Measurements from ENCODE around the gene ACKR3.

Gene ACKR3

DNA sequence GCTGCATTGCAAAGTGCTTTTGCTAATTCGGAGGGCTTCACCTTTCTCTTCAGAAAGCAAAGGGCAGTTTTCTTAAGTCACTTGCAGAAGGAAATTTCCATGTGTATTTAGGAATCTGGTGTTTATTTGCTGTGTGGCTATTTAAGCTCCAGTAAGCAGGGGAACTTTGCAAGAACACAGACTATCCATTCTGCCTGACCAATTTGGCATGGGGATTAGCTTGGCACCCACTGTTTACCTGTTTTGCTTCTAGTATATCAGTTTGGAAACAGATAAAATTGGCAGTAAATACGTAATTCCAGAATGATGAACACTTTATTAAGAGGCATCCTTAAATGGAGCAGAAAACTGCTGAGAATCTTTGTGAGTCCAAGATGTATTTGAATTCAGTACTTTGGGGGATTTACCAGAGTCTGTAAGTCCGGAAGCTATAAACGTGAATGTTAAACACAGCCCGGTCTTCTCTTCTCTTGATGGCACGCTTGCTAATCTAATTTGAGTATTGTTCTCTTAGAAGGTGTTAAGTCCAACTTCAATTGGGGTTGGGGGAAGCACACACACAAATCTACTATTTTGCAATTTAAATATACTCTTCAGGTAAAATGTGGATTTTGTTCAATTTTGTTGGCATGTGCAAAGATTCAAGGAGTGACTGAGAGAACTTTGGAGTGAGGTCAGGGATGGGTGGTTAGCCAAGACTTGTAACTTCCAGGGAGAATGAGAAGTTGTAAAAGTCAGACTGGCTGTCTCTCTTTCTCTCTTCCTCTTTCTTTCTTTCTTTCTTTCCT, 650 bp downstream of the ACKR3 start:
- DNase-seq, result no peak

GRCh38 chr2:236571145-236571544, 1.5 kb downstream of the ACKR3 start:
- no peak for DNase-seq

DNA sequence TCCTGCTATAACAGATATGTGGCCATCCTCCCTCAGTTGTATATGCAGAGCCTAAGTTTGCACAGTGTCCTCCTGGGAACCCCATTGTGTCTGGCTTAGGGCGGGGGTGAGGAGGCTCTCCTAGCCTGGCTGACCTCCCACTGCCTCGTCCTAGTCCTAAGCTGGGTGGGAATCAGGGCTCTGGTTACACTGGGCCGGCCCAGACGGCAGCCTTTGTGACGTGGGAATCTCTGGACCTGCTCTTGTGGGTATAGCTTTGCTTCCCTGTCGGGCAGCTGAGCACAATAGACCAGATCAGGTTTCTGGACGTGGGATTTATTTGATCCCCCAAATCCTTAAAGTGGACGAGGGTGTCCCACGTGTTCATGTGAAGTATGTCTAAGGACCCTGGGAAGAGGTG, 2.9 kb downstream of the ACKR3 start:
- no peak for DNase-seq

DNA sequence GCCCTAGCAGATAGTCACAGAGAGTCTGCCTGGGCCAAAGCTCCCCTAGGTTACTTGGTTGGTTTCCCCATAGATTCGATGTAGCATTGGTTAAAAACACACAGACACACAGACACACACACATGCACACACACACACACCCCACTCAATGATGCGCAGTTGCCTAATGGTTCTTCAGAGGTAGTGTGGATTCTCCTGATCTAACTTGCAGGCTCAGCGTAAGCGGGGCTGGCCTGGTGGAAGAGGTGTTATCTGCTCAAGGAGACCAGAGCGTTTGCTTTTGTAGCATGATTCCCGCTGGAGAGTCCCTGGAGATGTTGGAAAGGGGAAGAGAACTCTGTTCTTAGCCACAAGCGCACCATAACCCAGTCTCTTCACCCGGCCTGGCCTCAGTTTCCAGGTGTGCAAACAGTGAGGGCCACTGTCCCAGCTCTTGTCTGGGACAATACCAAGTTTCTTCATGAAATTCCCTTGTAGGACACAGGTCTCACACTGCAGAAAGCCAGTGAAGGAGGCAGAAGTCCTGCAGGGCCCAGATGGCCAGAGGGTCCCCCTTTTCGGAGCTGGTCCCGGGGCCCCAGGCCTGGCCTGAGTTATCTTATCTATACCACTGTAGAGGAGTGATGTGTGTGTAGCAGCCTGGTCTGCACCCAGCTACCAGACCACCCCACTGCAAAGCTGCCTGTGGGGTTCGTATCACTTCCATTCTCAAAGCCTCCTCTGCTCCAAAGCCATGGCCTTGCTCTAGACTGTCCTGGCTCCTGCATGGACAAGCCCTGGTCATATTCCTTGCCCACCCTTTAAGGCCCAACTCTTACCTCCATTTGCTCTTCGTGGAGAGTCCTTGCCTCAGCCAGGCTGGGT, 3.7 kb downstream of the ACKR3 start:
- DNase-seq, result no peak

DNA sequence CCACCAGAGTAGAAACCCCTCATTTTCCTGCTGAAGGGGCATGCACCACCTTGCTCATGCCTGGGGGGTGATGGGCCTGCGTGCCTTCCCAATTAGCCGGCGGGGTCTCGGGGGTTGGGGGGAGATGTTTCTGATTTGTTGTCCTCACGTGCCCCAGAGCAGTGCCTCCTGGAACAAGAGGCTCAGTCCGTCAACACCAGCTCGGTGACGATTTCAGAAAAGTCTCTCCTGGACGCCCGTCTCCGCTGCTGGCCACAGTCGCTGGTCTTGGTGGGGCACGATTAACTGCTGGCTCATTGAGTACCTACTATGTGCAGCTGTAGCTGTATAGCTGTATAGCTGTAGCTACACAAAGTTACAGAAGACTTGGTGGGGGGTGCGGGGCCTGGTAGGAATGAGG, 4.4 kb downstream of the ACKR3 start:
- DNase-seq, result no peak

GRCh38 chr2:236574424-236575145, 5.0 kb downstream of the ACKR3 start:
- DNase-seq, result no peak

- no peak for DNase-seq
These were observed 5.9 kb downstream of the ACKR3 start for GRCh38 chr2:236575510-236575909.

DNA sequence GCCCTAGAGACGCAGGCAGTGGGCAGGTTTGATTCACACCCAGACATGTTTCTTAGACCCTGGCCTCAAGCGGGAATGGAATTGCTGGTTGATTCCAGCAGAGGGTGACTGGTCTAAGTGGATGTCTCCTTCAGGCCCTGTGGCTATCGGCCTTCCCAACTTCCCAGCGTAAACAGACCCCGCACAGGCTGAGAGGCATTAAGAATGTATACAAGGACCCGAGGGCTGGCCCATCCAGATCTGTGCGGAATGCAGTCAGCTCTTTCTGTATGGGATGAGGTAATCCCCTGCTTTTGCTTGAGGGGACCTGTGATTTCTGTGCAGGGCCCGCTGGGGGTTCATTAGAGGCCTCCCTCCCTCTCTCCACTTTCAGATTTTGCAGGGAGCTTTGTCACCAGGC, 6.5 kb downstream of the ACKR3 start:
- DNase-seq, result no peak

- DNase-seq, result no peak
These were observed 7.3 kb downstream of the ACKR3 start for GRCh38 chr2:236576953-236577352.

- DNase-seq, result no peak
These were observed 8.1 kb downstream of the ACKR3 start for GRCh38 chr2:236577481-236578410.

DNA sequence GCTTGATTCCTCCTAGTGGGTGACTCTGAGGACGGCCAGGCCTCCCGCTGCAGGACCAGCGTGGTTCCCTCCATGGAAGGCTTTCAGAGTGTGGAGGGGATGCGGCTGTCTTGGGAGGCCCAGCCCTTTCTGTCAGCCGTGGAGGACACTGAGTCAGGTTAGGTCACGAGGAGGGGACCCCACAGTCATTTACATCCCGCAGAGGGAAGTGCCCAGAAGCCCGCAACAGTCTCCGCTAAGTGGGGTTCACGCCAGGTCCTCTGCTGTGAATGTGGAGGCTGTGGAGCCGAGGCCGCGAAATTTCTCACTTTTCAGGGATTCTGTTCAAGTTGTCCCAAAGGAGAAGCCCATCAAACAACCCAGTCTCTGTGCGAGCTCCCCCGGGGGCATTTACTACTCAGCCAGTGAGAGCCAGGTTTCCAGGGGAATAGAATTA, 8.8 kb downstream of the ACKR3 start:
- DNase-seq, result no peak

GRCh38 chr2:236579048-236579745, 9.6 kb downstream of the ACKR3 start:
- DNase-seq, result no peak

DNA sequence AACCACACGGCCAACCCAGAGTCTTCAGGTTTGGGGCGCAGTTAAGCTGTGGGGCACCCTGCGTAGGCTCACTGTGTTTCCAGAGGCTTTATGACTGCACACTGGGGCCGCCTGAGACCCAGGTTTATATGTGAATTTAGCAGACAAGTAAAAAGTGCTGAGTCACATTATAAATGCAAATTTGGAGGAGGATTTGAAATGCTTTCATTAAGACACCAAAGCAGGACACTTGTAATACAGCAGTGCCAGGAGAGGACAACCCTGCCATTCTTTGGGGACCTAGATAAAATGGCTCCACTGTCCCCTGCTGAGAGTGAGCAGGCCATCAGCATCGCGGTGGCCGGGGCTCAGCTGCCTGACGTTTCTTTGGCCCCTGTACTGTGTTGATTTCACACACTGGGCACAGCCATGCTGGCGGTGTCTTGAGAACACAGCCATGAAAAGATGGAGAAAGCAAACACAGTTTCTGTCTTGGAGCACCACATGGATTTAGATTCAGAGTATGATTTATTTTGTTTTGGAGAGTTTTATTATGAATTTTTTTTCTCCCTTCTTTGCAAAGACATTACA, 10.2 kb downstream of the ACKR3 start:
- no peak for DNase-seq

DNA sequence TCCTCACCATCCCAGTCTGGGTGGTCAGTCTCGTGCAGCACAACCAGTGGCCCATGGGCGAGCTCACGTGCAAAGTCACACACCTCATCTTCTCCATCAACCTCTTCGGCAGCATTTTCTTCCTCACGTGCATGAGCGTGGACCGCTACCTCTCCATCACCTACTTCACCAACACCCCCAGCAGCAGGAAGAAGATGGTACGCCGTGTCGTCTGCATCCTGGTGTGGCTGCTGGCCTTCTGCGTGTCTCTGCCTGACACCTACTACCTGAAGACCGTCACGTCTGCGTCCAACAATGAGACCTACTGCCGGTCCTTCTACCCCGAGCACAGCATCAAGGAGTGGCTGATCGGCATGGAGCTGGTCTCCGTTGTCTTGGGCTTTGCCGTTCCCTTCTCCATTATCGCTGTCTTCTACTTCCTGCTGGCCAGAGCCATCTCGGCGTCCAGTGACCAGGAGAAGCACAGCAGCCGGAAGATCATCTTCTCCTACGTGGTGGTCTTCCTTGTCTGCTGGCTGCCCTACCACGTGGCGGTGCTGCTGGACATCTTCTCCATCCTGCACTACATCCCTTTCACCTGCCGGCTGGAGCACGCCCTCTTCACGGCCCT, 11.2 kb downstream of the ACKR3 start:
- DNase-seq, result no peak

GRCh38 chr2:236581546-236581945, 11.9 kb downstream of the ACKR3 start:
- DNase-seq, result no peak

GRCh38 chr2:236582968-236583367, 13.3 kb downstream of the ACKR3 start:
- DNase-seq, result no peak

DNA sequence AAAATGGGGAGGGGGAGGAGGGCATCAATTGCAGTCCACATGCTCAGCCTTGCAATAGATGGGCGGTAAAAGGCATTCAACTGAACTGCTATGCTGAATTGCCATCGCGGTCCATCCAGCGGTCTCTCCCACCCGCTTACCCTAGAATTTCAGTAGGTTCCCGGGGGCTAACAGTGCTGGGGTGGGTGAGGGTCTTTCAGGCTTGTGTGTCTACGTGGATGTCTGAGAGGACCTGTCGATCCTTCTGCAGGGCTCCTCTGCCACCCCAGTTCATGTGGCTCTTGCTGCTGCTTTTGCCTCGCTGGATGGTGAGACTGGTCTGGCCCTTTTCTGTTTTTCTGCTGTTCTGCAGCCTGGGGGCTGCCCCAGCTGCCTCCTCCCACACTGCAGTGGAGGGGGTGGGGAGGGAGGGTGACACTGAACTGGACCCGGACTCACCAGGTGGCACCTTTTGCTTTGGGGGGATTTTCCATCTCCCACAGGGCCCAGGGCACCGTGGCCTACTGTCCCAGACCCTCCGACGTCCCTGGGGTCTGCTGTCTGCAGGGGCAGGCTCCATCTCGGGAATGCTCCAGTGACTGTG, 14.1 kb downstream of the ACKR3 start:
- no peak for DNase-seq

DNA sequence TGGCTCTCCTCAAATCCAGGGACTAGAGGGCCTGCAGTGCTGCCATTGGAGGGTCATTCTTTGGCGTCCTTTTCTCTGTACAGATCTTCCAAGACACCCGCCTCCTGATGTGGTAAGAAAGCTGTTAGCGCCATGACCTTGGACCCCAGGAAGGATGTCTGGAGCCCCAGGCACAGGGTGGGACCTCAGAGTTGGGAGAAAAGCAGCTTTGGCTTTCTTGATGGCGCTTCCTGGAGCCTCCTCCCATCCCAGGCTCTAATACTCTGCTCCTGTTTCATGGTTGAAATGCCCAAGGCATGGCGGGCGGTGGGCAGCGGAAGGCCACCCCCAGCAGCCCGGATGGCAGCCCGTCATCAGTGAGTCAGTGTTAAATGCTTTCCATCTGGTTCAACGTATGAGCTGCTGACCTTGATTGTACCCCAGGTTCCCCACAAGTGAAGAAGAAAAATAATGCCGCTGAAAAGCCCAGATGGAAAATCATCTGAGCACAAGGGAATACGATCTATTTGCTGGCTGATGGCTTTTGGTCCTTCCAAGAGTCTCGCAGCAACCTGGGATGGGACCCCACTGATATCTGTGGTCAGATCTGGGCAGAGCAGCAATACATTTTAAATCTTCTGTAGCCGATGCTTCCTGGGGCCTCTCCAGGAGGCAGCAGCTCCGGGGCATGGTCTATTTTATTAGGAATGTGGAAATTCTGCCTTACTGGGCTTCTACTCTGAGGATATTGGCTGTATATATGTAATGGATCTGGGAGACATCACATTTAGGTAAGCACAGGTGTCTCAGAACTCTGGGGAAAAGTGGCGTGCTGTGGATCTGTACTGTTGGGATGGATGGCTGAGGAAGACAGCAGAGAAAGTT, 15.1 kb downstream of the ACKR3 start:
- DNase-seq, result no peak

DNA sequence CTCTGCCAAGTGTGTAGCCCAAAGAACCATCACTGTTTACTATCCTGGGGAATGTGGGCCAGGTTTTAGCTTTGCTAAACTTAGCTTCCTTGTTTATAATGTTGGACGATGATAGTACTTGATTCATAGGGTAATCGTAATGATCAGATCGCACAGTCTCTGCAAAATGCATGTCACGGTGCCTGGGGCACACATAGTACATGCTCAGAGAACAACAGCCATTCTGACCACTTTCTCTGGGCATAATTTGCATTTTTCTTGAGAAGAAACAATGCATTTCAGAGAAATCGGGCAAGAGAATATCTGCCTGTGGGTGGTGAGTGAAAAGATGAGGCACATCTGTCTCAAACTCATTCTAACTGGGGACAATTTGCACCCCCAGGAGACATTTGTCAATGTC, 16.3 kb downstream of the ACKR3 start:
- DNase-seq, result no peak

Data from NCI-H2081 treated with DMSO at 0.1 percent for 48 hours (cell line).